Left hindlimb (tissue), 1 donor: ENCODE results near the gene YY1.
A peak's percentile ranks its signal among the peaks of the same experiment; 100 is the strongest.

Source experiments
- DNase-seq: peaks from one replicate; pipeline ENCODE4 v3.0.0-alpha.2; 2018

YY1 gene

DNA sequence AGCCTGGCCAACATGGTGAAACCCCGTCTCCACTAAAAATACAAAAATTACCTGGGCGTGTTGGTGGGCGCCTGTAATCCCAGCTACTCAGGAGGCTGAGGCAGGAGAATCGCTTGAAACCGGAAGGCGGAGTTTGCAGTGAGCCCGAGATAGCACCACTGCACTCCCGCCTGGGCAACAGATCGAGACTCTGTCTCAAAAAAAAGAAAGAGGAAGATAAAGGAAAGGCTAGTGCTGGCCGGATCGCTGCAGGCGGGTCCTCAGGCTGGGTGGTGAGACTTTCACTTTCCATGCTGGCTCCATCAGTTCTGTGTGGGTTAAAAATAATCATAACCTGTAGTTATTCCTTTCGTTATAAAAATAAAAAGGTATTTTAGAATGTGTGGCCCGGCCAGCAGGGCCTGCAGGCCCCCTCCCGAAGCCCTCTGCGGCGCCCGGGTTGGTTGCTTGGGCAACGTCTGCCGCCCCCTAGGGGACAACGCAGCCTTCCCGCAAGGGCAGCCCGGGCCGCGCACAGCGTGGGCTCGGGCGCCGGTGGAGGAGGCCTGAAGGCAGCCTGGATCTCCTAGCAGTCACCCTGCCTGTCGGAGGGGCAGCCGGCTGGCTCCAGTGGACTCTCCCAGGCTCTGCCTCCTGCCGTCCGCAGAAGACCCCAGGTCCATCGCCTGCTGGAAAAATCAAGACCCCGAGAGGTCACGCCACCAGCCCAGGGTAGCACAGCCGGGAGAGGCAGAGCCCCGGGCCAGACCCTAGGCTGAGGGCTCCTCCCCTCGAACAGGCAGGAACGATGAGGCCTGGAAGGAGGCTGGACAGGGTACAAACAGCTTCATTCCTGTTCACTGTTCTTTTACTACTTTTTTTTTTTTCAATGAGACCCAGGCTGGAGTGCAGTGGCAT lies 79.2 kb downstream of the YY1 start:
- peak; percentile 71 for DNase-seq

DNA sequence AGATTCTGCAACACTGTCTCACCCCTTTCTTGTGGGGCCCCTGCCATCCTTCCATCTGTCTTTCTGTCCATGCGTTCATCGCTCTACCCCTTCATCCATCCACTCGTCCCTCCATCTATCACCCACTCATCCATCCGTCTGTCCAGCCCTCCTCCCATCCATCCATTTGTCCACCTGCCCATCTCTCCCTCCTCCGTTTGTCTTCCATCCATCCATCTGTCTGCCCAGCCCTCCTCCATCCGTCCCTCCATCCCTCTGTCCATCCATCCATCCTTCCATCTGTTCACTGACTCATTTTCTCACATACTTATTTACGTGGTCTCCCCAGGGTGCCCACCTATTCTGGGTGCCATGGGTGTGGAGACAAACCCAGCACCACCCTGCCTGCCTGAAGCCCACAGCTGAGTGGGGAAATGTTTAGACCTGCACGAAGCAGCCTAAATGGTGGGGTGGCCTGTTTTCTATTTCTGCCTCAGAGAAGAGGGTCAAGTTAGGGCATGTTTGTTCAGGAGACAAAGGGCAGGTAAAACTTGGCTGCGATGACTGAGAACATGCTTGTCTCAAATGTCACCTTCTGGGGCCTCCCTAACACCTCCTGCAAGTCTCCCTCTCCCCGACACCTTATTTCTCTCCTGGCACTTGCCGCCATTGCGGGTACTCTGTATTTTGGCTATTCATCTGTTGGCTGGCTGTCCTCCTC lies 81.4 kb downstream of the YY1 start:
- DNase-seq, result no peak

DNA sequence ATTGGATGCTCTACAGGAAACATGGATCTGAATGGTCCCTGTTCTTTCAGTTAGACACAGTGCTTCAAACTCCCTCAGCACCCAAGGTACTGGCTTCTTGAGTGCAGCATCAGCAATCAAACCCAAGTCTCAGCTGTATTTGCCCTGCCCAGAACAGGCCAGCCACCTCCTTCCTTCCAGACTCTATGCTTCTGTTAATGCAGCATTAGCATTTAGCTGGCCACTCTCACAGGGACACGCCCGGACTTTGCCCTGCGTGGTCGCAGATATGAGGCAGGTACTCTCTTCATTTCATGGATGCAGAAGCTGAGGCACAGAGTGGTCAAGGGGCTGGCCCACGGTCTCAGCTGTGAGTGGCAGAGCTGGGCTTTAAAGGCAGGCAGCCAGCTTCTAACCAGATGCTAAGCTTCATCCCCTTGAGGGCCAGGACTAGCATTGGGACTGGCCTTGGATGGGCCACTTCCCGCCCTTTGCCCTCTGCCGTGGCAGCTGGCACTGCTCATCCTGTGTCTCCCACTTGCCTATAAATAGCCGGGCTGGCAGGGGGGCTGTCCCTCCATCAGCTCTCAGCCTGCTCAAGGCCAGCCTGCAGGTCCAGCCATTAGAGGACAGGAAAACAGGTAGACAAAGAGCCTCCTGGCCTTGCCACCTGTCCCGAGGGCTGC lies 82.7 kb downstream of the YY1 start:
- DNase-seq, result no peak

DNA sequence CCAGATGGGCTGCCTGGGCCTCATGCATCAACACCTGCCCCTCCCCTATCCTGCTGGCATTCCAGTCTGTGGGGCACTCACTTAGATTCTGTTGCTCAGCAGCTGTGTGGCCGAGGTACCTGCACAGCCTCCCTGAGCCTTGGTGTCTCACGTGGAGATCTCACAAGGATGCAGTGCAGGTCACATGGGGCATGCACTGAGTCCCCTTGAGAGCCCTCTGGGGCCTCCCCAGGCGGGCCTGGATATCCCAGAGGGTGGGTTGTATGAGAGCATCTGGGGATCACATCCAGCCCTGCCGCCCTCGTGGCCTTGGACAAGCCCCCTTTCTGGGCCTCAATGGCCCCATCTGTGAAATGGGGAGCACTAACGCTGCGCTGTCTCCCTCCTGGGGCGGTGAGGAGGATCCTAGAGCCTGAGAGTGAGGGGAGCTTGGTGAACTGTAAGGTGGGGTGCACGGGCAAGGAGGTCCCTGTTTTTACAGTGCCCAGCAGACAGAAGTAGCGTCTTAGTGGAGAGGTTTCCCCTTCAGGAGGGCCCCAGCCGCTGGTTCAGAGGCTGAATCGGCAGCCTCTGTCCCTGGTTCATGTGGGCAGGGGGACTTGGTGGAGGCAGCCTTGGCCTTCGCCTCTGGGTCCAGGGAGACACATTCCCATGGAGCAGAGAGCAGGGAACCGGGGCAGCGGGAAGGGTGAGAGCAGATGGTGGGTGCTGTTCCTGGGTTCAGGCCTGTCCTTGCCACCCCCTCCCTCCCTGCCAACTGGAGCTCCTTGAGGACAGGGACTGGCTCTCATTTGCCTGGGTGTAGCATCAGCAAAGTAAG lies 83.4 kb downstream of the YY1 start:
- no peak for DNase-seq

DNA sequence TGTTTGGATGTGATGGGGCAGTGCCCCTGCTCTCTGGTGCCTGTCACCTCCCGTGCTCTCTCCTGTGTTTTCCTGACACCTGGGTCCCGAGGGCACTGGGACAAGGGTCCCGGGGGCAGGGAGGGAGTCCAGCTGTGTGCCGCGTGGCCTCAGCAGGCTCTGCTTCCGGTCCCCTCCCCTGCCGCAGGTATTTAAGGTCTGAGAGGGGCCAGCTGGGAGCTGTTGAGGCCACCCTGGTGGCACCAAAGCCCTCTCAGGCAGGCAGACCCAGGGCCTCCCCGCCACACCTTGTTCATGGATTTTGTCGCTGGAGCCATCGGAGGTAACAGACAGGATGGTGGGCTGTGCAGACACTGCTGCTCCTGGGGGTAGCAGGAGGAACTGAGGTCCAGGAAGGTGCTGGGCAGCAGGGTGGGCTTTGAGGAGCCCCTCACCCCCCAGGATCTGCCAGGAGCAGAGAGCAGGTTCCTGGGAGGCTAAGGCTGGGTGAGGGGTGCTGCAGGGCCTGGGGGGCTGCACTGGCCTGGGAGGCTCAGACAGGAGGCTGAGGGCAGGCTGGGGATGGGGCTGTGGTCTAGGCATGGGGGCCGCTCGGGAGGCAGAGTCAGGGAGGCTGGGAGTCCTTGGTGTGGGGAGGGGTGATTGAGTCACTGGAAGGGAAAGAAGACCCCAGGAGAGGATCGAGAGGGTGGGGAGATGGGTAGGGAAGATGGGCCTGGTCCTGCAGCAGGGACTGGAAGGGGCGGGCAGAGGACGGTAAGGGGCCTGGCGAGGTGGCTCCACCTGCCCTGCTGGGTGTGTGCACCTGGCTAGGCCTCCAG lies 84.4 kb downstream of the YY1 start, which contains the start of gene SLC25A47:
TSS of gene SLC25A47 (plus strand) at position 219 of the 821 bp plus-strand sequence. CDS start at position 295, 76 bp downstream.
- DNase-seq, result no peak

DNA sequence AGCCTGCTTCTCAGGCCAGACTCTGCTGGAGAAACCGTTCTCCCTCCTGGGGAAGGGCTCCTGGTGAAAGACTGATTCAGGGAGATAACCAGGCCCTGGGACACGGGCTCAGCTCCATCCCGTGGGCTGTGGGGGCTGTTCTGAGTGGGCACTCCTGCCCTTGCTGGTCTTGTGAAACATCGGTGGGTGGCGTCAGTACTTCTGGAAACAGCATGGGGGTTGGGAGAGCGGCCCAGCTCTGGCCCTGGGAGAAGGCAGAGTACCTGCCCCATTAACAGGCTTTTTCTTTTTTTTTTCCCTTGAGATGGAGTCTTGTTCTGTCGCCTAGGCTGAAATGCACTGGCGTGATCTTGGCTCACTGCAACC lies 85.0 kb downstream of the YY1 start:
- no peak for DNase-seq

DNA sequence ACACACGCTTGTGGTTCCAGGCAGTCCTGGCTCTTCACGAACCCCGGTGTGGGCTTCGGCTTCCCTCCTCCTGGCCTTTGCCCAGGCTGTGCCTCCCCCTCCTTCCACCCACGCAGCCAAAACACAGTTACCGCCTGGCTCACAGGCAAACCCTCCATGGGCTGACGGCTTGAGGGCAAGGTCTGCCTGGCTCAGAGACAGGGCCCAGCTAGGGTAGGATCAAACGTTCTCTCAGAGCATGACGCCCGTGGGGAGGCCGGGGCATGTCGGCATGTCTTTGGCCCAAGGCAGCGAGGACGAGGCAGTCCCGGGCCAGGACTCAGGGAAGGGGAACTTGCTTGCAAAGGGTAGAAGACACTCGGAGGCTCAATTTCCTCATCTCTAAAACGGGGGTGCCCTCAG lies 86.3 kb downstream of the YY1 start:
- DNase-seq, result no peak

DNA sequence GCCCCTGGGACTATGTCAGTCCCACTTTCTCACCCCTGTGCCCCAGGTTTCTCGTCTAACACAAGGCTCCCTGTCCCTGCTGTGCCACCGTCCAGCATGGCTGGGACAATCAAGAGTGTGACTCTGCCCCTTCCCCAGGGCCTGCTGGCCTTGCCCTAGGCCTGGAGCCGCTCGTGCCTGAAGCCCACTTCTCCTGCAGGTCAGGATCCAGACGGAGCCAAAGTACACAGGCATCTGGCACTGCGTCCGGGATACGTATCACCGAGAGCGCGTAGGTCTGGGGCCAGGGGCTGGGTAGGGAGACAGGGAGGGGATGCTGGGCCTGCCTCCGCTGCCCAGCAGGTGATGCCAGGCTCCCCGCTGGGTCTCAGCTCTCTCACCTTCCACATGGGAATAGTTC lies 87.0 kb downstream of the YY1 start:
- no peak for DNase-seq

DNA sequence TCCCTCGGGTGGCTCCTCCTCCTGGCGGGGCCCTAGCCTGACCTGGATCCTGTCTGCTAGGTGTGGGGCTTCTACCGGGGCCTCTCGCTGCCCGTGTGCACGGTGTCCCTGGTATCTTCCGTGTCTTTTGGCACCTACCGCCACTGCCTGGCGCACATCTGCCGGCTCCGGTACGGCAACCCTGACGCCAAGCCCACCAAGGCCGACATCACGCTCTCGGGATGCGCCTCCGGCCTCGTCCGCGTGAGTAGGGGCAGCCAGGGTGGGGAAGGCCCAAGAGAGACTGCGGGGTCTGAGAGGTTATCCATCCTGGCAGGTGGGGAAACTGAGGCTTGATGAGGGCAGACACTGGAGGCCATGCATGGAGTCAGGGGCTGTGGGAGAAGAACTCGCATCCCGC lies 88.2 kb downstream of the YY1 start:
- DNase-seq, result no peak

DNA sequence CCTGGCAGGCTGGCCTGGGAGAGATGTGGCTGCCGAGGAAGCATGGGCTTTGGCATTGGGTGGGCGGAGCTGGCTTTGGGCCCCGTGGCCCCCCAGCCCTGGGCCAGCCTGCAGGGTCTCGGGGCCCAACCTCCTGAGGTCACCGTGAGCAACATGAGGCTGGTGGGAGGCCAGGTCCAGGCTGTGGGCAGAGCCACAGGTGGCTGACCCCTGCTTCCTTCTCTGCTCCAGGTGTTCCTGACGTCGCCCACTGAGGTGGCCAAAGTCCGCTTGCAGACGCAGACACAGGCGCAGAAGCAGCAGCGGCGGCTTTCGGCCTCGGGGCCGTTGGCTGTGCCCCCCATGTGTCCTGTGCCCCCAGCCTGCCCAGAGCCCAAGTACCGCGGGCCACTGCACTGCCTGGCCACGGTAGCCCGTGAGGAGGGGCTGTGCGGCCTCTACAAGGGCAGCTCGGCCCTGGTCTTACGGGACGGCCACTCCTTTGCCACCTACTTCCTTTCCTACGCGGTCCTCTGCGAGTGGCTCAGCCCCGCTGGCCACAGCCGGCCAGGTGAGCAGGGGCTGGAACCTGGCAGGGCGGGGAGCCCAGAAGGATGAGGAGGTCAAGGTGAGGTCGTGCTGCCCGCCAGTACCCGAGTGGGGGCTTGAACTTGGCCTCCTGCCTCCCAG lies 89.7 kb downstream of the YY1 start:
- no peak for DNase-seq

DNA sequence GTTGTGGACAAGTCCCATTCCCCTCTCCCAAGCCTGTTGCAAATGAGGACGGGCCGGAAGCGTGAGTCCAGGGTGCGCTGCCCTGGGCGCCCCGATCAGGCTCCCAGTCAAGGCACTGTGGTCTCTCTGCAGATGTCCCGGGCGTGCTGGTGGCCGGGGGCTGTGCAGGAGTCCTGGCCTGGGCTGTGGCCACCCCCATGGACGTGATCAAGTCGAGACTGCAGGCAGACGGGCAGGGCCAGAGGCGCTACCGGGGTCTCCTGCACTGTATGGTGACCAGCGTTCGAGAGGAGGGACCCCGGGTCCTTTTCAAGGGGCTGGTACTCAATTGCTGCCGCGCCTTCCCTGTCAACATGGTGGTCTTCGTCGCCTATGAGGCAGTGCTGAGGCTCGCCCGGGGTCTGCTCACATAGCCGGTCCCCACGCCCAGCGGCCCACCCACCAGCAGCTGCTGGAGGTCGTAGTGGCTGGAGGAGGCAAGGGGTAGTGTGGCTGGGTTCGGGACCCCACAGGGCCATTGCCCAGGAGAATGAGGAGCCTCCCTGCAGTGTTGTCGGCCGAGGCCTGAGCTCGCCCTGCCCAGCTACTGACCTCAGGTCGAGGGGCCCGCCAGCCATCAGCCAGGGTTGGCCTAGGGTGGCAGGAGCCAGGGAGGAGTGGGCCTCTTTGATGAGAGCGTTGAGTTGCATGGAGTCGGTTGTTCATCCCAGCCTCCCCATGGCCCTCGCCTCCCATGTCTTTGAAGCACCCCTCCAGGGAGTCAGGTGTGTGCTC lies 90.5 kb downstream of the YY1 start:
- no peak for DNase-seq

DNA sequence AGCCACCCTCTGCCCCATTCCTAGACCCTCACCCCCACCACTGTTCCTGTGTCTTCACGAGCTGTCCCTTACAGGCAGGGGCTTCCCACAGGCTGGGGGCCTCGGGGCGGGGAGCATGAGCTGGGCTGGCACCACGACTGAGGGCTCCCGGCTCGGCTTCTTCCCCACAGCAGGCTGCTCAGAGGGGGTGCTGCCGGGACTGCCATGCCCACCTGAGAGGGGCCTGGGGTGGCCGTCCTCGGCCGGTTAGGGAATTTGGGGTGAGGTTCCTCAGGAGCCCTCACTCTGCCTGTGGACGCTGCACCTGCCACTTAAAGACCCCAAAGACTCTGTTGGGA lies 91.0 kb downstream of the YY1 start:
- no peak for DNase-seq

DNA sequence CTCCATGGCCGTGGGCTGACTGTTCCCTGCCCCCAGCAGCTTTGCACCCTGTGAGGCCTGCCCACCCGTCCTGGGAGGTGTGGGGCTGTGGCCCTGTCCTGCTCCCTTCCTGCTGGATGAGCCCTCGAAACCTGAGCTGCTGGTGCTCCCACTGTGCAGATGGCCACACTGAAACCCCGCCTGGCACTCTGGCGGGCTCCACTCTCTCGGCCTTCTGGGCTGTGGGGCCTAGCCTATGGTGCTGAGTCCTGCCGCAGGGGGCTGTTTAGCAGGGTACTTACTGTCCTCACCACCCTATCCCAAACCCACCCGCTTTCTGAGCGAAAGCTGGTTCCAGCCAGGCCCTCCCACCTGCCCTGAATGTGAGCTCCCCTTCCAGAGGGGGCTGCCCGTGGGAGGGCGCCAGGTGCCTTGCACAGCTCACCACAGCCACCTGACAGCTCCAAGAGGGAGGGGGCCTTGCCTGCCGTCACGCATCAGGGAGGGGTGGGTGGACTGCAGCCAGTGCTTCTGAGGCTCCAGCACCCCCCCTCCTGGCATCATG lies 91.5 kb downstream of the YY1 start:
- DNase-seq, result no peak

DNA sequence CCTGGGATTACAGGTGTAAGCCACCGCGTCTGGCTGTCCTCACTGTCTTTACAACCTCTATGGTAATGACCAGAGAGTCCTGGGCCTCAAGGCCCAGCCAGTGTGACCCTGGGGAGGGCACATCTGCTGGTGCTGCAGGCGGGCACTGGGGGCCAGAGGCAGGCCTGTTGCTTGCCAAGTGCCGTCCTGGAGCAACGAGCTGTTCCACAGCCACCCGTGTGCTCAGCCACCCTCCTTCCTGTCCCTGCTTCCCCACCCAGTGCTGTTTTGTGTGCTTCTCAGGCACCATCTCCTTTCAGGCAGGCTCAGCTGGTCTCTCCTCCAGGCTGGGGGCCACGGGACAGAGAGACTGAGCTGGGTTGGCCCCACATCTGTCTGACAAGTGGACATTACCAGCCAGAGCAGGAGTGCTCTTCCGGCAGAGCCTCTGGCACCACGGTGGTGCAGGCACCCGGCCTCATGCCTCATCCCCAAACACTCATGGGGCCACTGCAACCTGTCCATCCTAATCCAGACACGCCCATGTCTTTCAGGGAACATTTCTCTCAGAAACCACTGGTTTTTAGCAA lies 93.2 kb downstream of the YY1 start:
- DNase-seq, result no peak
